ENCODE measurements around the gene DOCK10. TPM values are rescaled to one million over a fixed set of nuclear protein-coding genes. Genes with fewer than 3 reads are reported as not detected.

Gene DOCK10
- total and polyA plus RNA-seq, 2 donors: 16.2 to 66.9 TPM

DNA sequence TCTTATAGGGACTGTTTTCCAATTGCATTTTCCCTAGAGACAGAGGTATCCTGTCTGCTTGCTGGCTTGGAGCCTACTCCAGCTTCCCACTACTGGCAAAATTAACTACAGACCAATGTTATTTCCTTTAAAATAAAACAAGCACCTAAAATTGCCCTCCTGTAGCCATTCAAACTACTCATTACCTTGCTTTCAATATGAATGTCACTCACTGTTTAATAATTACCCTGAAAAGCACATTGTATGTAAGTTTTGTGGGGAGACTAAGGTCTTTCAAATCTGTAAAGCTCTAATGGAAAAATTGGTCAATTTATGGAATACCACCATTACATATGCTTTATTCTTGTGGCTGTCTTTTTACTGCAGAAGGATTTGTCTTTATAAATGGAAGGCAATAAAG lies 87.3 kb downstream of the DOCK10 start:
- no peak overlapping the region for H3K4me3 ChIP-seq (ENCODE audit: low read length in 2 of 2)
- H3K4me1 ChIP-seq (ENCODE audit: control insufficient read depth in 2 of 2, insufficient read depth in 2 of 2, low read length in 2 of 2): peaks cover 5 to 19% of the 10 kb centered on the region in 2 donors
- no peaks in the 10 kb centered on the region for H3K27me3 ChIP-seq (ENCODE audit: control insufficient read depth in 2 of 2, insufficient read depth in 1 of 2, low read length in 1 of 2)
- no peak overlapping the region for H3K27ac ChIP-seq (ENCODE audit: low read depth in 1 of 2, low read length in 1 of 2)
- H3K9me3 ChIP-seq (ENCODE audit: control insufficient read depth in 2 of 2, insufficient read depth in 1 of 2, low read length in 1 of 2): peaks cover 0 to 2% of the 10 kb centered on the region in 2 donors
- DNase-seq (ENCODE audit: low read depth in 6 of 9, low spot score in 9 of 9): no peak
- H3K36me3 ChIP-seq (ENCODE audit: control insufficient read depth in 2 of 2, insufficient read depth in 2 of 2, low read length in 1 of 2): peaks cover 0 to 3% of the 10 kb centered on the region in 2 donors

DNA sequence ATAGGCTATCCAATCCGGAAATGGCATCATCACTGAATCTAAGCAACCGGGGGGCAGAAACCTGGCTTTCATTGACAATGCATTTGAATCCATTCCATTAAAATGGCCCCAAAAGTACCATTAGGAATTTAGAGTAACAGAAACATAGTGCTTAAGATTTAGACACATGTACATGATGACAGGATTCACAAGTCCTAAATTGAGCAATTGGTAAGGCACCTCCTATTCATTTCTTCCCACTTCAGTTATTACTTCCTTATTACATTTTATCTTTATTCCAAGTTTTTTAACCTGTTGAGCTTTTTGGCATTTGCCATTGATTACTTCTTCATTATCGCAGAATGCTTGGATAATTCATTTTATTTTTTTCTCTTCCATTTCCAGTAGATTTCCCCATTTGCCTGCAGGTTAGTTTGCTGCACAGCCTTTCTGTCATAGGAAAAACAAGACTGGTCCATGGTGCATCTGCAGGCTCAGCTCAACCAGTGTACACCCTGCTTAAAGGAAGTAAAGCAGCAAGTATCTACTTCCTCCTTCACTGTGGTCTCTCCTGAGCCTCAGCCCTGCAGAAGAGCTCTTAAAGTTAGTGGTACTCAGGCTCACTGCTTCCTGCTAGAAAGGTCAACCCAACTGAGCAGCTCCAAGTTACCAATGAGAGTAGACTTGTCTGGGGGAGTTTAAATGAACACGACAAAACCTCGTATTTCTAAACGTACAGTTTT lies 89.2 kb downstream of the DOCK10 start:
- peaks cover 0 to 2% of the 10 kb centered on the region in 2 donors for H3K9me3 ChIP-seq (ENCODE audit: control insufficient read depth in 2 of 2, insufficient read depth in 1 of 2, low read length in 1 of 2)
- WGBS: 37% methylated on average over 6 of the region's 6 CpGs
- peak in 7 of 9 donors; percentile 34 to 80 (median 51) for DNase-seq (ENCODE audit: low read depth in 6 of 9, low spot score in 9 of 9)
- peak overlapping the region; percentile 76 to 86 for H3K27ac ChIP-seq (ENCODE audit: low read depth in 1 of 2, low read length in 1 of 2)
- H3K36me3 ChIP-seq (ENCODE audit: control insufficient read depth in 2 of 2, insufficient read depth in 2 of 2, low read length in 1 of 2): peaks cover 0 to under 1% of the 10 kb centered on the region in 2 donors
- H3K27me3 ChIP-seq (ENCODE audit: control insufficient read depth in 2 of 2, insufficient read depth in 1 of 2, low read length in 1 of 2): no peaks in the 10 kb centered on the region
- peaks cover 8 to 22% of the 10 kb centered on the region in 2 donors for H3K4me1 ChIP-seq (ENCODE audit: control insufficient read depth in 2 of 2, insufficient read depth in 2 of 2, low read length in 2 of 2)
- no peak overlapping the region for H3K4me3 ChIP-seq (ENCODE audit: low read length in 2 of 2)

DNA sequence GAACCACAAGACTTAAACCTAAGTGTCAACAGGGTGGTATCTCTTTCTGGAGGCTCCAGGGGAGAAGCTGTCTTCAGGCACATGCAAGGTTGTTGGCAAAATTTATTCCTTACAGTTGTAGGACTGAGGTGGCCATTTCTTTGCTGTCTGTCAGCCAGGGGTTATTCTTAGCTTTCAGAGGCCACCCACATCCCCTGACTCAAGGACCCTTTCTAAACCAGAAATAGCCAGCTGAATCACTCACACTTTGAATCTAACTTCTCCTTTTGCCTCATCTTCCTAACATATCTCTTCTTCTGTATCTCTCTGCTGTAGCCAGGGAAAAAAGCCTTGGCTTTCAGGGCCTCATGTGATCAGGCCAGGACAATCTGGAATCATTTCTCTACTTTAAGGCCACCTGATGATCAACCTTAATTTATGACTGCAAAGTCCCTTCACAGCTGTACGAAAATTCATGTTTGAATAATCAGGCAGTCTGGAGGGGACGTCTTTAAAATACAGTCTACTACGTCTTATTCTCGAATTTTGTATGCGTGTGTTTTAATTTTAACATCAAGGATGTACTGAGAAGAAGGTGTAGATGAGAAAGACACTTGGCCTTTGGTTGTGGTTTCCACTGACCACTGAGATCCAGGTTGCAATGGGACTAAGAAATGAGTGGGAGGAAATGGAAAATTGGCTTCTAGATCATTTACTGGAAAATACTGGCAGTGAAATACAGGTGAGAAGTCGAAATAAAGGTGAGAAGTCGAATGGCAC lies 90.4 kb downstream of the DOCK10 start:
- DNase-seq (ENCODE audit: low read depth in 6 of 9, low spot score in 9 of 9): no peak
- whole genome bisulfite sequencing: 92% methylated on average over 7 of the region's 7 CpGs
- H3K9me3 ChIP-seq (ENCODE audit: control insufficient read depth in 2 of 2, insufficient read depth in 1 of 2, low read length in 1 of 2): peaks cover 0 to 2% of the 10 kb centered on the region in 2 donors
- H3K27me3 ChIP-seq (ENCODE audit: control insufficient read depth in 2 of 2, insufficient read depth in 1 of 2, low read length in 1 of 2): no peaks in the 10 kb centered on the region
- no peaks in the 10 kb centered on the region for H3K36me3 ChIP-seq (ENCODE audit: control insufficient read depth in 2 of 2, insufficient read depth in 2 of 2, low read length in 1 of 2)
- no peak overlapping the region for H3K27ac ChIP-seq (ENCODE audit: low read depth in 1 of 2, low read length in 1 of 2)
- H3K4me3 ChIP-seq (ENCODE audit: low read length in 2 of 2): no peak overlapping the region
- peaks cover 11 to 27% of the 10 kb centered on the region in 2 donors for H3K4me1 ChIP-seq (ENCODE audit: control insufficient read depth in 2 of 2, insufficient read depth in 2 of 2, low read length in 2 of 2)

DNA sequence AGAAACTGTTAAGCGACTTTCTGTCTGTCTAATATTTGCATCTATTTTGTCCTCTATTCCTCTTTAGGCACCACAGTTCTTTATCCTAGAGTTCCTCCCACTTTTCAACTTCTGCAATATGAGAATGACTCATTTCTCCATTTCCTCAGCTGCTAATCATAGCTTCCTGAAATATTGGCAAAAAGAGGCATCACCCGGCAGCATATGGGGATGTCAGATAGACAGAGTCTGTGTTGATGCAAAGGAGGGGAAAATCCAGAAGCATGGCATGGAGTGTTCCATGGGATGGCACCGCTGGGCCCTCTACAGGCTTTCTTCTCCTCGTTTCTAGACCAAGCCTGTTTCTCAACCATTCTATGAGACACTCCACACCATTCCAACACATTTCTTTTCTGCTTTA lies 93.4 kb downstream of the DOCK10 start:
- Histone ChIP-seq H3K27me3 (ENCODE audit: control insufficient read depth in 2 of 2, insufficient read depth in 1 of 2, low read length in 1 of 2) (no peaks in the 10 kb centered on the region), H3K4me1 (ENCODE audit: control insufficient read depth in 2 of 2, insufficient read depth in 2 of 2, low read length in 2 of 2) (peaks cover 16 to 36% of the 10 kb centered on the region in 2 donors), H3K27ac (ENCODE audit: low read depth in 1 of 2, low read length in 1 of 2) (peak overlapping the region in 1 of 2 donors; percentile 15), H3K36me3 (ENCODE audit: control insufficient read depth in 2 of 2, insufficient read depth in 2 of 2, low read length in 1 of 2) (no peaks in the 10 kb centered on the region), H3K9me3 (ENCODE audit: control insufficient read depth in 2 of 2, insufficient read depth in 1 of 2, low read length in 1 of 2) (peaks cover 0 to 2% of the 10 kb centered on the region in 2 donors), H3K4me3 (ENCODE audit: low read length in 2 of 2) (no peak overlapping the region)
- 62% methylated on average over 4 of the region's 4 CpGs for WGBS
- DNase-seq (ENCODE audit: low read depth in 6 of 9, low spot score in 9 of 9): no peak

DNA sequence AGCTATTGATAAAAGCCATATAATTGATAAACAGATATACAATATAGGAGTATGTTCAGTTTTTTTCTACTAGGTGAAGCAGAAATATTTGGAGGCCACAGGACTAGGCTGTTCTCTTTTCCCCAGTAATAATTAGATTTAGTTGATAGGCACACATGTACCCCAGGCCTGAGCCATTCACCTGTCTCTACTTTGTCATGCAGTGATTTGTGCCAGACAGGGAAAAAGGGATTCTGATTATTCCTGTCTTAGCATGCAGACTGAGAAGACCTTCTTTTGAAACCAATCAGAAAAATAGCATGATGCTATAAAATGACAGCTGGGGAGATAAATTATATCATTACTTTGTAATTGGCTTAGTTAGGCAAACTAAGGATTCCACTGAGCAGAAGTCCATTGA lies 94.3 kb downstream of the DOCK10 start:
- H3K36me3 ChIP-seq (ENCODE audit: control insufficient read depth in 2 of 2, insufficient read depth in 2 of 2, low read length in 1 of 2): no peaks in the 10 kb centered on the region
- no peak overlapping the region for H3K4me3 ChIP-seq (ENCODE audit: low read length in 2 of 2)
- no peak for DNase-seq (ENCODE audit: low read depth in 6 of 9, low spot score in 9 of 9)
- H3K27ac ChIP-seq (ENCODE audit: low read depth in 1 of 2, low read length in 1 of 2): peak overlapping the region; percentile 73 to 91
- no peaks in the 10 kb centered on the region for H3K27me3 ChIP-seq (ENCODE audit: control insufficient read depth in 2 of 2, insufficient read depth in 1 of 2, low read length in 1 of 2)
- H3K4me1 ChIP-seq (ENCODE audit: control insufficient read depth in 2 of 2, insufficient read depth in 2 of 2, low read length in 2 of 2): peaks cover 14 to 29% of the 10 kb centered on the region in 2 donors
- H3K9me3 ChIP-seq (ENCODE audit: control insufficient read depth in 2 of 2, insufficient read depth in 1 of 2, low read length in 1 of 2): peaks cover 0 to 2% of the 10 kb centered on the region in 2 donors

DNA sequence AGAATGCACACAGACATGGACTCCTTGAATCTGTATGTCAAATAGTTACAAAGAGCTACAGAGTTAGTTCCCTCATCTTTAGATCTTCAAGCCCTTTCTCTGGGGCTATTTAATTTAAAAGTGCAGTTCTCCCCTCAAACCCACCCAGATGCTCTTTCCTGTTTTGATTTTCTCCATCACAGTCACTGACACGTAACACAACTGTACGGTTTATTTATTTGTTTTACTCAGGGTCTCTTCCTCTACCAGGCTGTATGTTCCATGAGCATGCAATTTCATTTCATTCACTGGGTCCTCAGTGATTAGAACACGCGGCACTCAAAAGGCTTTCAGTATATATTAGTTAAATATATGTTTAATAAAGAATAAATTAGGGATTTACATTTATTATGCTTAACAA lies 94.7 kb downstream of the DOCK10 start:
- H3K36me3 ChIP-seq (ENCODE audit: control insufficient read depth in 2 of 2, insufficient read depth in 2 of 2, low read length in 1 of 2): no peaks in the 10 kb centered on the region
- H3K4me1 ChIP-seq (ENCODE audit: control insufficient read depth in 2 of 2, insufficient read depth in 2 of 2, low read length in 2 of 2): peaks cover 14 to 26% of the 10 kb centered on the region in 2 donors
- H3K27ac ChIP-seq (ENCODE audit: low read depth in 1 of 2, low read length in 1 of 2): peak overlapping the region; percentile 84 to 91
- no peak overlapping the region for H3K4me3 ChIP-seq (ENCODE audit: low read length in 2 of 2)
- H3K9me3 ChIP-seq (ENCODE audit: control insufficient read depth in 2 of 2, insufficient read depth in 1 of 2, low read length in 1 of 2): peaks cover 0 to 2% of the 10 kb centered on the region in 2 donors
- peak in 2 of 9 donors; percentile 19 to 57 for DNase-seq (ENCODE audit: low read depth in 6 of 9, low spot score in 9 of 9)
- H3K27me3 ChIP-seq (ENCODE audit: control insufficient read depth in 2 of 2, insufficient read depth in 1 of 2, low read length in 1 of 2): no peaks in the 10 kb centered on the region
- WGBS: 62% methylated on average over 4 of the region's 4 CpGs

DNA sequence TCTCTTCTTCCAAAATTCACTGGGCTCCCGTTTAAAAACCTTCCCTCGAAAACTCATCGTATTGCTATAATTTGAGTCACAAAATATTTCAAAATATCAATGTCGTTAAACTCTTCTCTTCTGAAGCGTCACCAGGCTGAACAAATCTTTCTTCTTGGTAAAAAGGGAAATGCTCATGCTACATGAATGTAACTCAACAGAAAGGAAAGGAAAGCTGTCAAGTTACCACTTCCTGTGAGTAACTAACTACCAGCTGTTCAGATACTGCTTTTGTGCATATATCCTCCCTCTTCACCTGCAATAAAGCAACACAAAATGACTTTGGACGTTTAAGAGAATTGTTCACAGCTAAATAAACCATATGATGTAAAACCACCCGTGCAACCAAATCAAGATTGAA lies 95.4 kb downstream of the DOCK10 start:
- Histone ChIP-seq H3K4me3 (ENCODE audit: low read length in 2 of 2) (peak overlapping the region; percentile 64 to 68), H3K36me3 (ENCODE audit: control insufficient read depth in 2 of 2, insufficient read depth in 2 of 2, low read length in 1 of 2) (peaks cover 0 to 2% of the 10 kb centered on the region in 2 donors), H3K27me3 (ENCODE audit: control insufficient read depth in 2 of 2, insufficient read depth in 1 of 2, low read length in 1 of 2) (no peaks in the 10 kb centered on the region), H3K27ac (ENCODE audit: low read depth in 1 of 2, low read length in 1 of 2) (peak overlapping the region; percentile 91 to 94), H3K4me1 (ENCODE audit: control insufficient read depth in 2 of 2, insufficient read depth in 2 of 2, low read length in 2 of 2) (peaks cover 18 to 30% of the 10 kb centered on the region in 2 donors), H3K9me3 (ENCODE audit: control insufficient read depth in 2 of 2, insufficient read depth in 1 of 2, low read length in 1 of 2) (peaks cover 0 to 2% of the 10 kb centered on the region in 2 donors)
- WGBS: 4% methylated on average over 7 of the region's 7 CpGs
- peak; percentile 47 to 92 (median 77) for DNase-seq (ENCODE audit: low read depth in 6 of 9, low spot score in 9 of 9)

DNA sequence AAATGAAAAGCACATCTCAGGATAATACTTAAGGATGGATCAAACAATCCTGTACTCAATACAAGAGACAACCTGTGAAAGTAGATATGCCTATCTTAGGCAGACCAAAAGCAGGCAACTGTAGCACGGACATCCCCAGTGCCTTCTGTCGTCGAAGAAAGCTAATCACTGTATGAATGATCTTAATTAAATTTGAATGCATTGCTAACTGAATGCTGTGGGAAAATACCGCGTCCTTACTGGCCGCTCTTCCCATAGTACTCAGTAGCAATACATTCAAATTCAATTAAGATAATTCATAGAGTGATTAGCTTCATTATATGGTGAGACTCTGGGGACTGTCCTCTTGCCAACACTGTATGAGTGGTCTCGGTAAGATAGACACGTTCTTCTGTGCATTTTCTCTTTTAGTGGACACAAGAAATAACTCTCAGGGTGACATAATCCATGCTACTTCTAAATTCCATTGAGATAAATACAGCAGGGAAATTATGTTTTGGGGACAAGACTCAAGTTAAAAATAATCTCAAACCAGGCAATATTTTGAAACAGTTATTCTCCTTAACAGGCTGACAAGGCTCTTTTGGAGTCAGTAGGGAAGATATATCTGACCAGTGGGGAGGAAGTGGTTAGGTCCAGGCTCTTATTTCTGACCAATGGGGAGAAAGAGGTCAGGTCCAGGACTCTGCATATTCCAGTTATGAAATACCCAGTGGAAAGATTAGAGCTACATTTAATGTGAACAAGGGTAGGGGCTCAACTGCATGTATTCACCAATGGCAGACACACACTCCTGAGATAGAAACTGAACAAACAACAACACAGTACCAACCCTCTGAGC lies 97.3 kb downstream of the DOCK10 start:
- no peak for DNase-seq (ENCODE audit: low read depth in 6 of 9, low spot score in 9 of 9)
- Histone ChIP-seq H3K27me3 (ENCODE audit: control insufficient read depth in 2 of 2, insufficient read depth in 1 of 2, low read length in 1 of 2) (no peaks in the 10 kb centered on the region), H3K4me1 (ENCODE audit: control insufficient read depth in 2 of 2, insufficient read depth in 2 of 2, low read length in 2 of 2) (peaks cover 15 to 29% of the 10 kb centered on the region in 2 donors), H3K27ac (ENCODE audit: low read depth in 1 of 2, low read length in 1 of 2) (peak overlapping the region; percentile 21 to 78), H3K4me3 (ENCODE audit: low read length in 2 of 2) (peak overlapping the region; percentile 51 to 64), H3K9me3 (ENCODE audit: control insufficient read depth in 2 of 2, insufficient read depth in 1 of 2, low read length in 1 of 2) (no peaks in the 10 kb centered on the region), H3K36me3 (ENCODE audit: control insufficient read depth in 2 of 2, insufficient read depth in 2 of 2, low read length in 1 of 2) (peaks cover 0 to 7% of the 10 kb centered on the region in 2 donors)
- 91% methylated on average over 8 of the region's 8 CpGs for WGBS

All from thymus (tissue), 11 donors.